OCI-M1 (cell line): ENCODE measurements around the gene ALS2CL.

ENCODE experiments used
- DNase-seq: peaks from one replicate; lab custom pipeline; 2025; lab: John Stamatoyannopoulos, UW

ALS2CL gene

GRCh38 chr3:46716461-46717441, 23.3 kb upstream of the ALS2CL start:
- no peak for DNase-seq

DNA sequence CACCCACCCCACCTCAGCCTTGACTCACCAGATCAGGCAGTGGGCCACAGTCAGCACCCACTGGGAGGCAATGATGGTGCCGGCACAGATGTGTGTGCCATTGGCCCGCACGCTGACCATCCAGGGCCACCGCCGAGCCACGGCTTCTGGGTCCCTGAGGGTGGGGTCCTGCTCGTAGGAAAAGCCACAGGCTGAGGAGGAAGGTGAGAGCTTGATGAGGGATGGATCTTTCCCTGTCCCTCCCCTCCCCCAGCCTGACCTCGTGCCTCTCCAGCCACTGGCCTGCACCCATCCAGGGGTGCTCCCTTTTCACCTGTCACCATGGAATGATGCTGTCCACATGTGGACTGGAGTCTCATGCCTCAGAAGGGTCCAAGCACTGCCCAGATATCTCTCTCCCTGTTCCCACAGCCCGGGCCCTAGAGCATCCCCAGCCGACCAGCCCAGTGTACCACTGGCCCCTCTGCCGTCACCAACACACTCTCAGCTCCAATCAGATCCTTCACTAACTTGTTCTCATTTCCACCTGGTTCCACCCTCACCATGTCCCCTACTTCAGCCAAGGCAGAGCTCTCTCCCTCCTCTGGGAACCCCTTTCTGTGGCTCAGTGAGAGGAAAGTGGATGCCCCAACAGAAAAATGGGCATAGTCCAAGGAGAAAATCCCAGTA, 22.2 kb upstream of the ALS2CL start:
- DNase-seq = no peak

GRCh38 chr3:46714728-46715506, 21.4 kb upstream of the ALS2CL start:
- DNase-seq = no peak

DNA sequence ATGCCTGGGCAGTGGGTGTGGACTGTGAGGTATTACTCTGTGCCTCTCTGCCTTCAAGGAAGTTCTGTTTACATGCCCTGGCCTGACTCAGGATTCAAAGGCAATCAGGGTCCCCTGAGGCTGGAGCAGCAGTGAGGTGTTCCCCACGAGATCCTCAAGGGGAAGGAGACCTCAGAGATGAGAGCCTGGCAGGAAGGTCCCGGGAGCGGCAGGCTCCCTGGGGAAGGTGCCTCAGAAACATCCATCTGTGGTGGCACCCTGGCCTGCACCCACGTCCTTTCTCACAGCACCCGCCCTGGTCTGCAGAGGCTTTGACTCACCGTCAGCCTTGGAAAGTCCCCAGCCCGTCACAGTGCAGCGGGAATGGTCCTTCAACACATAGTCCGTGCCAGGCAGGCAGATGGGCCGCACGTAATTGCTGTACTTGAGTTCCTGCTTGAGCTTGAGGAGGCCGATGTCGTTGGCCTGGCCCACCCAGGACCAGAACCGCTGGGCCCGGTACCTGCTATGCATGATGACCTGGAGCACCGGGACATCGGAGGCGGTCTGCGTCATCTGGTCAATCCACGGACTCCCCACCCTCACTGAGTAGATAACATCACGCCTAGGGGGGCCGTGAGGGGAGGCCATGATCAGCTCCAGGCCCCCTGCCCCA, 20.5 kb upstream of the ALS2CL start:
- no peak for DNase-seq

DNA sequence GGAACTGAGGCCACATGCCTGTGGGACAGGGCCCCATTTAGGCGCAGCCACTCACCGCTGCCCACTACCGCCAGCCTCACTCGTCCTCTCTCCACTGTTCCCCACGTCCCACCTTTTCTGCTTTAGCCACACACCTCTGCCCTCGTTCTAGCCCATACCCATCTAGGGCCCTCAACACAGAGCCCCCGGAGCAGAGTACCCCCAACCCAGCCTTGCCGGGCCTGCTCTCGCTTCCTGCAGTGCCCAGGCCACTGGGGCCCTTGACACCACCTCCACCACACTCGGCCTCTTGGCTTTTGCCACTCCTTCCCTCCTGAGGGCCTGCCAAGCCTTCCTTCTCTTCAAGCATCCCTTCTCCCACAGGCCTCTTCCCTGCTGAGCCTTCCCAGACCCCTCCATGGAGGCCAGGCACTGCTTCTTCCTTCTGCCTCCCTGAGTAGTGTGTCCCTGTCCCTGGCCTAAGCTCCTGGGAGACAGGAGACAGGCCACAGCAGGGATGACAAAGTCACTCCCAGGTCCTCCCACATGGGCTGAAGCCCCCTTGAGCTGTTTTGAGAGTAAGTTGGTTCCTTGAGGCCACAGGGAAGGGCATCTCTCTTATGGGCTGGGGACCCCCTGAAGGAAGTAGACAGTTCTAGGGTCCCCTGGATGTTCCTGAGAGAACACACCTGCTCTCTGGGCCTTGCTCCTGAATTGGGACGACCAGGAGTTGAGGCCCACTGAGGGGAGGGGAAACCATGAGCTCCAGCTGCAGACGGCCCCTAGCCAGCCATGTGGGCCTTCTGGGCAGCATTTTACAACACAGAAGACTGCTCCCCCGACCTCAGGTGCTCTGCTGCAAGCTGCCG, 19.8 kb upstream of the ALS2CL start:
- no peak for DNase-seq

DNA sequence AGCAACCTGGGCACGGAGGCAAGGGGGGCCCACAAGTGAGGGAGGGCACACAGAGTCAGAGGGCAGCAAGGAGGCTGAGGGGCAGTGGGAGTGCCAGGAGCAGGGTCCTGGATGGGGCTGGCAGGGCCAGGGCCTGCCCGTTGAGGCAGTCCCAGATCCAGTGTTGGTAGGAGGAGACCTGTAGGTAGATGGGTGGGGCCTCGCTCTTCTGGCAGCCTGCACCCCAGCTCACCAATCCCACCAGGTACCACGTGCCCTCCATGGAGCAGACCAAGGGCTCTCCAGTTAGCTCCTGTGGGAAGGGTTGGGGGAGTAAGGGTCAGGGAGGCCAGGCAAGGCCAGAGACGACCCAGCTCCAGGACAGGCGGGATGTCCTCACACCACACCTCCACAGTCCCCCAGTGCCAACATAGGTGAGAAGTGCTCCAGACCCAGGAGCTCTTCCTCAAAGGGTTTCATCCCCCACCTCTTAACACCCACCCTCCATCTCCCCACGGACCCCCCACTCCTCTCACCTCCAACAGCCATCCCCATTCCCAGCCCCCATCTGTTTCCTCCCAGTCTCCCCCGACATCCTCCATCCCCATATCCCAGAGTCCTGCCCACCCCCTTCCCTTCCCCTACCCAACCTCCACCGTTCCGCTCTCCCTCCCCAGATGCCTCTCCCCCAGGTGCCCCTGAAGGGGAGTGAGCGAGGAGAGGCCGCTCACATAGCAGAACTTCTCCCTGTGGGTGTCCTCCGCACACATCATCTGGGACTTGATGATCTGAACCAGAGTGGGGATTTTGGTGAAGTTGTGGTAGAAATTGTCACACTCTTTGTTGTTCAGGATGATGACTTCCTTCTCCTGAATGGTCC, 18.9 kb upstream of the ALS2CL start:
- no peak for DNase-seq

DNA sequence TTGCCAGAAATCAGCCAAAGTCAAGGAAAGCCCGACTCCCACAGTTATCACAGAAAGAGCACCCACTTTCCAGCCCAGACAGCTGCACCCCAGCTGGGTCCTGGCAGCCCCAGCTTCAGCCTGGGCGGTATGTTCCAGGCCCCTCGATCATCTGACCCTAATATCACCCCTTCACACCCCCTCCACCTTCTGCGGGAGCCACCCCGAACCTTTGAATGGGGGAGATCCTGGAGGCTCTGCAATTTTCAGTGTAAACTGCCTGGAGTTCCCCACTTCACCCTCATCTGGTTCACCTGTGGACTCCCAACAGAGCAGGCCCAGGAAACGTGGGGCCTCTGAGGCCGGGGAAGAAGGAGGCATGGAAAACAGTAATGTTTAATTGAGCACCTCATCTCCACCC, 18.3 kb upstream of the ALS2CL start:
- DNase-seq = no peak

GRCh38 chr3:46711305-46711704, 17.8 kb upstream of the ALS2CL start:
- no peak for DNase-seq

- no peak for DNase-seq
These were observed 17.3 kb upstream of the ALS2CL start for GRCh38 chr3:46710671-46711295.

DNA sequence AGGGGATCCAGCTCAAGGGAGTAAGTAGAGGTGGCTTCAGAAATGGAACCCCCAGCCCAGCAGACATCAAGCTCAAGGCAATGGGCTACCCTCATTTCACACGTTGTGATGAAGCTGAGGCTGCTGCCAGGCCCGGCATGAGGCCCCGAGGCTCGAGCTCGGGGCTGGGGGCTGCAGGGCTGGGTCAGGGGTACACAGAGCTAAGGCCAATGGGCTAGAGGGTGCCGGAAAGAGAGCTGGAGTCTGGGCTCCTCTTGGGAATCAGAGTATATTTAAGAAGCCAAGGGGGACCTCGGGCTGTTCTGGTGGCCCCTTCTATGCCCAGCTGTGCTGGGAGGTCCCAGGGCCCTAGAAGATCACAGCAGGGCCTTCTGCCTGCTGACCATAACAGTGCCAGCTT, 16.8 kb upstream of the ALS2CL start:
- no peak for DNase-seq

DNA sequence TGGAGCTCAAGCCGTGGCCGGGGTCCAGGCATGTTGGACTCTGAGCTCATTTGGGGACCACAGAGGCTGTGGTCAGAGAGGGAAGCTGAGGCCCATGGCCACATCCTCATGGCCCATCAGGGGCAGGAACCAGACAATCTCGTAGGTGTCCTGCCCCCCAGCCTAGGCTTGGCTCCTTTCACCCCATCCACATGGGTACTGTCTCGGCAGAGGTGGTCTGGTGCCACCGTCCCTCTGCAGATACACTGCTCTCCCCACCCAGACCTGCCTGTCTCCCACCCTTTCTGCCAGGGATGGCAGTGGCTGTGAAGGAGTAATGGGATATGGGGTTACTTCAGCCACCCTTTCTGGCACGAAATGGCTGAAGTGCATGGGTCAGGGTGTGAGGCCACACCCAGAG, 16.2 kb upstream of the ALS2CL start:
- DNase-seq = no peak

DNA sequence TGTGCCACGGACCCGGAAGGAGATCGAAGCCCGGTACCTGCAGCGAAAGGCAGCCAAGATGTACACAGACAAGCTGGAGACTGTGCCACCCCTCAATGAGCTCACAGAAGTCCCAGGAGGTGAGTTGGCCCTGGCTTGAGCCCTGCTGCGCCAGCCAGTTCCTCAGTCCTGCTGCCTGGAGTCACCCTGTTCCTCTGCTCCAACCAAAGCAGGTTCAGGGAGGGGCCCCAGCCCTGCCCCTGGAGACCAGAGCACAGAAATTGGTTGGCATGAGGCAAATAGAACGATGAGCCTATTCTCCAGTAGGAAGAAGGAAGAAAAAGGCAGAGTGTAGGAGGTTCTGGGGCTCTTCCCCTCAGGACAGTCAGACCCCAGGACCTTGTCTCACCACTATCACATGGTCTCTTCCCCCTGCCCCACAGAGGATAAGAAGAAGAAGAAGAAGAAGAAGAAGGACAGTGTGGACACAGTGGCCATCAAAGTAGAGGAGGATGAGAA, 15.7 kb upstream of the ALS2CL start:
- DNase-seq = no peak

DNA sequence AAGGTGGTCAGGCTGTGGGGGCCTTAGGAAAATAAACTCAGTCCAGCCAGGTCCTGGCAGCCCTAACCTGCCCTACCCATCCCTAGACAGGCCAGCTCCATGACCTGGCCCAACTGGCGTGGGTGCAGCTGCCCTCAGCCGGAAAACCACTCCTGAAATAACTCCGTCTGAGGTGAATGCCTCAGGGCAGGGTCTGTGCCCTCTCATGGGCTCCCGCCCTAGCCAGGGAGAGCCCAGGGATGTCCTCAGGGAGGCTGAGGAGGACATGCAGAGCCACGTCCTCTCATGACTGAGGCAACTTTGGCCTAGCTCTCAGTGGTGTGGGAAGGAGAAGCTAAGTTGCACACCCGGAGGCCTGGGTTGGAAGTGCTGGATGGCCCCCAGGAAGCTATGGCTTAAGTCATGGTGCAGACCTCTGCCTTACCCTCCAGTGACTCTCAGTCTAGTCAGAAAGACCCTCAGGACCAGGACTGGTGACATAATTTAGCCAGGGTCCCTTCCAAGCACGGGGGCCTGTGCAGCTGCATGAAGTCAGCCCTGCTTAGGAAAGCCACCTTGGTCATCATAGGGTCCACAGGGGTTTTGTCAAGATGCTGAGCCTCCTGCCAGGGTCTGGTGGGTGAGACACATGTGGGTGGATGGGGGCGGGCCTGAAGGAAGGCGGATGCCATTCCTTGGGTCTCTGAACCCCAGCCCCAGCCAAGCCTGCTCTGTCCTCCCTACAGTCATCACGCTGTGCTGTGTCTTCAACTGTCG, 15.1 kb upstream of the ALS2CL start:
- no peak for DNase-seq

DNA sequence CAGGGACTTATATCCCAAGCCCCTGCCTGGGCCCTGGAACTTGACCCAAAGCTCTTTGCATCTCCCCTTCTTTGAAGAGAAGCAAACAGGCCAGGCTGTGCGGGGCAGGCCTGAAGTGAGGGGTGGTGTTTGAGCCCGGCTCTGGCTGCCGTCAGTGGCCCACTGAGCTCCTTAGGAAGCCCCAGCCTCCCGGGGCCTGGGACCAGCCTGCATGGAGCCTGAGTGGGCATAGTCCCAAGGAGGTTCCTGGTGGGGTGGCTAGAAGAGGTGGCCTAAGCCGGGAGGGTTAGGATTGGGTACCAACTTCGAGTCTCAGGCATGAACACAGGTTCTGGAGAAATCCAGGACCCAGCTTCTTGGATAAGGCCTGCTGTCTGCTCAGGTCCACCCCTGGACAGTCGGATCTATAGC, 14.1 kb upstream of the ALS2CL start:
- DNase-seq = no peak

GRCh38 chr3:46706771-46707582, 13.5 kb upstream of the ALS2CL start:
- no peak for DNase-seq

DNA sequence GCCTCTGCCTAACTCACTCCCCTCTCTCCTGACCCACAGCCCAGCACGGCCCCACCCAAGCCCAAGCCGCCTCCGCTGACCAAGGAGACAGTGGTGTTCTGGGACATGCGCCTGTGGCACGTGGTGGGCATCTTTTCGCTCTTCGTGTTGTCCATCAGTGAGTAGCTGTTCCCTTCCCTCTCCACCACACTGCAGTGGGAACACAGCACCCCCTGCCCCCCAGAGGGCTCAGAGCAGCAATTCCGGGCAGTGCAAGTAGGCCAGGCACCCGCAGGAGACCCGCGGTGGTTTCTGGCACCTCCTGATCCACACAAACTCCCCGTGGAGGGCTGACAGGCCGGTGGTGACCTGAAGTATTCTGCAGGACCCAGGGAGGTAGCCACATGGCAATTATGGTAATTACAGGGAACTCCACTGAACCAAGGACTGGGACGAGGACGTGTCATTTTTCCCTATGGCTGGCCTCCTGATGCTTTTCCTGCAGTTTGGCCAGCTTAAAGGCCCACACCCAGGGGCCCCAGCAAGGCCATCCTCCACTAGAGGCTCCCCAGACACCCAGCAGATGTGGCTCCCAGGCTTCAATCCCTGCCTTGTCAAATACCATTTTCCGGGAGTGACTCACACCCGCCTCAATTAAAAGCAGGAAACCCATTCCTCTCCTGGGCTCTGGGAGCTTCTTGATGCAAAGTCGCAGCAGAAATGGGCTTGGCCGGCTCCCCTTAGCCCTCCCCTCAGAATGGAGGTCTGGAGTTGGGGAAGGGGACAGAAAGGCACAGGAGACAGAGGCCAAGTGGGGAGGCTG, 12.5 kb upstream of the ALS2CL start:
- DNase-seq = no peak

DNA sequence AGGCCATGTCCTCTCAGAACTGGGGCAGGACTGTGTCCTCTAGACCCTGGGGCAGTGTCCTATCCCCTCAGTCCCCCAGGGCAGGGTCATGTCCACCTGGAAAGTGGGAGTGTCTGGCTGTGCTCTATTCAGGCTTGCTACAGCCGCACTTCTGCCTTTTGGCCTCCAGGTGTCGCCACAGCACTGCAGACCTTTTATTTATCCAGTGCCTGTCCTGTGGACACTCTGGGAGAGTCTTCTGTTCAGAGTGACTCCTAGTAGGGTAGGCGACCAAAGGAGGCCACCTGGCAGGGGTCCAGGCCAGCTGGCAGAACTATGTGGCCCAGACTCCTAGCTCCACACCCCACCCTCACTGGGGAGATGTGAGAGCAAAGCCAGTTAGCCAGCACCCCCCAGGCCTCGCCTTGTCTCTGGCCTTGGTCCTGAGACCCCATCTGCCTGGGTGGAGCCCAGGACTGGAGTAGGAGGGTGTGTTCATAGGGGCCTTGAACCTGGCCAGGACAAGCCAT, 11.6 kb upstream of the ALS2CL start:
- peak; percentile 72 for DNase-seq
